Nephron (organoid): Measurements from ENCODE around the gene CALHM6.

ENCODE experiments used
- H3K27ac Mint-ChIP-seq, 3 experiments: 2 replicates each; pipeline ENCODE4 v1.8.0; 2020; ENCODE audit warnings: mixed read lengths in 3 of 3, mild to moderate bottlenecking in 2 of 3, moderate library complexity in 1 of 3
- H3K27me3 Mint-ChIP-seq: 2 replicates; pipeline ENCODE4 v1.8.0; 2021; ENCODE audit warnings: low read depth, mild to moderate bottlenecking, moderate library complexity, mixed read lengths
- H3K36me3 Mint-ChIP-seq: 2 replicates; pipeline ENCODE4 v1.8.0; 2020; ENCODE audit warnings: low read depth, mixed read lengths
- H3K4me1 Mint-ChIP-seq: 2 replicates; pipeline ENCODE4 v1.8.0; 2020; ENCODE audit warnings: mixed read lengths
- H3K4me3 Mint-ChIP-seq, 3 experiments: 2 replicates each; pipeline ENCODE4 v1.8.0; 2020; ENCODE audit warnings: mild to moderate bottlenecking in 3 of 3, mixed read lengths in 3 of 3, moderate library complexity in 2 of 3
- H3K9me3 Mint-ChIP-seq: 2 replicates; pipeline ENCODE4 v1.8.0; 2020; ENCODE audit warnings: mixed read lengths
- TF ChIP-seq, protein P1 (sequence below), 3 experiments: fragments of 200-600 bp; sonication (generic); IDR thresholded peaks; one replicate each; pipeline ENCODE4 v1.5.0; 2021; ENCODE audit warnings: antibody characterized with exemption in 3 of 3; ENCODE audit not compliant: unreplicated experiment in 3 of 3

CALHM6 gene

GRCh38 chr6:116450769-116451740 is 10.1 kb upstream of the CALHM6 start:
- Mint-ChIP-seq H3K27ac (no peak overlapping the region), H3K27me3 (peaks cover 3% of the 10 kb centered on the region), H3K36me3 (no peaks in the 10 kb centered on the region), H3K4me1 (peaks cover 10% of the 10 kb centered on the region), H3K9me3 (no peaks in the 10 kb centered on the region), H3K4me3 (no peak overlapping the region)
- TF ChIP-seq, protein P1, sequence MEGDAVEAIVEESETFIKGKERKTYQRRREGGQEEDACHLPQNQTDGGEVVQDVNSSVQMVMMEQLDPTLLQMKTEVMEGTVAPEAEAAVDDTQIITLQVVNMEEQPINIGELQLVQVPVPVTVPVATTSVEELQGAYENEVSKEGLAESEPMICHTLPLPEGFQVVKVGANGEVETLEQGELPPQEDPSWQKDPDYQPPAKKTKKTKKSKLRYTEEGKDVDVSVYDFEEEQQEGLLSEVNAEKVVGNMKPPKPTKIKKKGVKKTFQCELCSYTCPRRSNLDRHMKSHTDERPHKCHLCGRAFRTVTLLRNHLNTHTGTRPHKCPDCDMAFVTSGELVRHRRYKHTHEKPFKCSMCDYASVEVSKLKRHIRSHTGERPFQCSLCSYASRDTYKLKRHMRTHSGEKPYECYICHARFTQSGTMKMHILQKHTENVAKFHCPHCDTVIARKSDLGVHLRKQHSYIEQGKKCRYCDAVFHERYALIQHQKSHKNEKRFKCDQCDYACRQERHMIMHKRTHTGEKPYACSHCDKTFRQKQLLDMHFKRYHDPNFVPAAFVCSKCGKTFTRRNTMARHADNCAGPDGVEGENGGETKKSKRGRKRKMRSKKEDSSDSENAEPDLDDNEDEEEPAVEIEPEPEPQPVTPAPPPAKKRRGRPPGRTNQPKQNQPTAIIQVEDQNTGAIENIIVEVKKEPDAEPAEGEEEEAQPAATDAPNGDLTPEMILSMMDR (IDR thresholded peaks at IDR 0.05; ENCODE audit: unreplicated experiment in 3 of 3), result no peak

- no peak overlapping the region for H3K27ac Mint-ChIP-seq
- peaks cover 3% of the 10 kb centered on the region for H3K27me3 Mint-ChIP-seq
- no peak overlapping the region for H3K4me3 Mint-ChIP-seq
- no peaks in the 10 kb centered on the region for H3K36me3 Mint-ChIP-seq
- H3K4me1 Mint-ChIP-seq, result peaks cover 10% of the 10 kb centered on the region
- TF ChIP-seq, protein P1 (IDR thresholded peaks at IDR 0.05; ENCODE audit: unreplicated experiment in 3 of 3), result no peak
- no peaks in the 10 kb centered on the region for H3K9me3 Mint-ChIP-seq
Observed at GRCh38 chr6:116451916-116452315, 9.3 kb upstream of the CALHM6 start.

DNA sequence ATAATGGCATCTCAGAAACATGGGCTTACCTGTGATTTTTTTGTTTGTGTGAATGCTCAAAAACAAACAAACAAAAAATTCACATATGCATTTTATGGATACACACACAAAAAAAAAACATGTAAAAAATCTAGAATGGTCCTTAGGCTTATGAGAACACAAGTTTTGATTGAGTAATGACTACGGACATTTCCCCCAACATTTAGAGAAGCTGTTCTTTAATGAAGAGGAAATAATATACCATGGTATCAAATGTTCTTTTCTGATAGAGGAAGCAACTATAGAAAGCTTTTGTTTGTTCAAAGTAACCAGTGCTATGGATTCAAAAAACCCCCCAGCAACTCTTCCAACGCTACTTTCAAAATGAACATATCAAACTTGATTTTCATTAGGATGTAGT is 8.6 kb upstream of the CALHM6 start:
- no peaks in the 10 kb centered on the region for H3K36me3 Mint-ChIP-seq
- no peak overlapping the region for H3K27ac Mint-ChIP-seq
- peaks cover 5% of the 10 kb centered on the region for H3K4me1 Mint-ChIP-seq
- H3K9me3 Mint-ChIP-seq, result no peaks in the 10 kb centered on the region
- TF ChIP-seq, protein P1 (IDR thresholded peaks at IDR 0.05; ENCODE audit: unreplicated experiment in 3 of 3), result no peak
- H3K27me3 Mint-ChIP-seq, result peaks cover 3% of the 10 kb centered on the region
- H3K4me3 Mint-ChIP-seq, result no peak overlapping the region

DNA sequence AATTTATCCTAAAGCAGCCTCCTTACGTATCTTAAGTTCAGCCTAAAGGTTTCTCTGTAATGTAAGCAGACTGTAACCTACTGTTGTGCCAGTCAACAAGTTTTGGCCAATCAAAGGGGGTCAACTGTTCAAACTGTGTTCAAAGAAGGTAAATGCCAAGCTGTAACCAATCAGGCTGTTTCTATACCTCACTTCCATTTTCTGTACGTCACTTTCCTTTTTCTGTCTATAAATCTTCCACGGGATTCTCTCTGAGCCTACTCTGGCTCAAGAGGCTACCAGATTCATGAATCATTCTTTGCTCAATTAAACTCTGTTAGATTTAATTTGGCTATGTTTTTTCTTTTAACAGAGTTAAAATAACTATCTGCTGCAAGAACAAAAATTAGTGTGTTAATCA is 5.1 kb upstream of the CALHM6 start:
- no peaks in the 10 kb centered on the region for H3K9me3 Mint-ChIP-seq
- TF ChIP-seq, protein P1 (IDR thresholded peaks at IDR 0.05; ENCODE audit: unreplicated experiment in 3 of 3), result no peak
- no peak overlapping the region for H3K4me3 Mint-ChIP-seq
- peaks cover 26% of the 10 kb centered on the region for H3K27me3 Mint-ChIP-seq
- H3K36me3 Mint-ChIP-seq, result no peaks in the 10 kb centered on the region
- no peaks in the 10 kb centered on the region for H3K4me1 Mint-ChIP-seq
- no peak overlapping the region for H3K27ac Mint-ChIP-seq

- Mint-ChIP-seq H3K36me3 (no peaks in the 10 kb centered on the region), H3K27ac (no peak overlapping the region), H3K4me3 (no peak overlapping the region), H3K4me1 (no peaks in the 10 kb centered on the region), H3K9me3 (no peaks in the 10 kb centered on the region), H3K27me3 (peaks cover 32% of the 10 kb centered on the region)
- TF ChIP-seq, protein P1 (IDR thresholded peaks at IDR 0.05; ENCODE audit: unreplicated experiment in 3 of 3), result no peak
Observed at GRCh38 chr6:116456927-116457326, 4.2 kb upstream of the CALHM6 start.

DNA sequence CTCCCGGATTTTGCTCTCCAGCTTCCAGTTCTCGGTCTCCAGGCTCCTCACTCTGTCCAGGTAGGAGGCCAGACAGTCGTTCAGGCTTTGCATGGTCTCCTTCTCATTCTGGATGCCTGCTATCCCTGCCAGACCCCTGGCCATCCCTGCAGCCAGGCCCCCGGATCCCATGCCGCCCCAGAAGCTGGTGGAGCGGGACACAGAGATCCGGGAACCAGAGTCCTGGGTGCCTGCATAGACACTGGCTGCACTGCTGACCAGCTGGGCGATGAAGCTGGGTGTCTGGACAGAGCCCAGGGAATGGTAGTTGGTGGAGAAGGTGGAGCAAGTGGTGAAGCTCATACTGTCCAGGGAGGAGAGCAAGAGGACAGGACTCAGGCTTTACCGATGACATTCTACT is 2.9 kb upstream of the CALHM6 start:
- Mint-ChIP-seq H3K27me3 (peaks cover 38% of the 10 kb centered on the region), H3K36me3 (no peaks in the 10 kb centered on the region), H3K27ac (no peak overlapping the region), H3K4me1 (peaks cover 6% of the 10 kb centered on the region), H3K9me3 (no peaks in the 10 kb centered on the region), H3K4me3 (no peak overlapping the region)
- TF ChIP-seq, protein P1 (IDR thresholded peaks at IDR 0.05; ENCODE audit: unreplicated experiment in 3 of 3), result no peak
